ENCODE measurements around the gene GLRX3.

DNA sequence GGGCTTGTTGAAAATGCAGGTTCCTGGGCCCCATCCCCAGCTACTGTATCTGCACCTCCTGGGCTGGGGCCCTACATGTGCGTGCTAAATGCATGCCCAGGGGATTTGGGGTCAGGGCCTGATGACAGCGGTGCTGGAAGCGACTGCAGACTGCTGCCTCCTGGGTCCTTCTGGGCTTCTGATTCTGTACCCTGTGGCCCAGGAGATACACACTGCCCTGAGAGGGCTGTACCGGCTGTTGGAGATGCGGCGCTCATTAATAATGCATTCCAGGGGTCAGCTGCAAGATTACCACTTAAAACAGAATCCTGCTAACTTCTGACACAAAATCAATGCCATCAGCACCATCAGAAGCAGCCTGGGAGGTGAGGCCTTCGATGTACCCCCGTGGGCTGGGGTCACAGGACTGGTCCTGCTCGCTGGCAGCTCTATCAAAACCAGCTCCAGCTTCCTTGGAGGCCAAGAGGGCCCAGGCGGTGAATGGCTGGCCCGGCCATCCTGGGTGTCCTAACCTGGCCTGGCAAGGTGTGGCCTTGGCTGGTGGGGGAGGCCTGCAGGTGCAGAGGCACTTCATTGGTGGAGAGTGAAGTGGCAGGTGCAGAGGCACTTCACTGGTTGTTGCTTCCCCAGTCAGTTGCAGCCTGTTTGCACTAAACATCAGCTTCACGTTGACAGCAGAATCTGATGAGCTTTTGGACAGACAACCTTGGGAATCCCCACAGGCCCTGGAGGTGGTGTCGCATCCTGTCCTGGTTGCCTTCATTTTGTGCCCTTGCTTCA lies 79.2 kb downstream of the GLRX3 start:
- TF ChIP-seq EZH2 (IDR thresholded peaks at IDR 0.05; ENCODE audit: insufficient read depth, poor library complexity, severe bottlenecking) (no peak), EZH2phosphoT487 (IDR thresholded peaks at IDR 0.05; ENCODE audit: insufficient read depth, low read depth) (no peak)

All from GM23248 (cell line).